Heart left ventricle (tissue), 13 donors: Measurements from ENCODE around the gene VAT1.

ENCODE experiments used
- POLR2A ChIP-seq, 2 donors: fragments of 450-650 bp; IDR thresholded peaks; one replicate each; pipeline ENCODE4 v1.6.1; 2017; ENCODE audit warnings: antibody characterized with exemption in 2 of 2, mild to moderate bottlenecking in 2 of 2, moderate library complexity in 2 of 2
- TF ChIP-seq, protein P1 (sequence below), 12 donors: fragments of 200-600 bp; sonication (generic) in 4 of 12; IDR thresholded peaks; one replicate each; pipeline versions ENCODE4 v1.5.0 to v1.8.0; 2018 to 2022; ENCODE audit warnings: antibody characterized with exemption in 12 of 12, mild to moderate bottlenecking in 5 of 12
- donor health status: ischemic (EF 13 %, LVEDD 7.1; RV severe dilation, severe dysfunction).
- donor health status: DM: no; HTN: yes; CAD: no.
- donor health status: DM: no; HTN: no; CAD: no.
- donor health status: ischemic (EF 25% LVEDD 6.9; RV normal size, moderate dysfunction).
- donor health status: ischemic (EF 25% LVEDD 5.7; RV mildly dilated, moderate dysfunction).
- donor health status: ischemic (EF 35%, LVEDD 5.7; RV mildly dilated, moderate dysfunction).
- donor health status: nonischemic (EF 11% LVEDD 7.7; RV severe dilation, severe dysfunction).
- donor health status: DM: yes; HTN: yes; CAD: no.
- donor health status: PGD.
- donor health status: ischemic (EF 29% LVEDD 5.4; RV normal size, mild dysfunction).
- donor health status: nonischemic (EF 23%, LVEDD 6.1; RV moderate dilation, normal function).

DNA sequence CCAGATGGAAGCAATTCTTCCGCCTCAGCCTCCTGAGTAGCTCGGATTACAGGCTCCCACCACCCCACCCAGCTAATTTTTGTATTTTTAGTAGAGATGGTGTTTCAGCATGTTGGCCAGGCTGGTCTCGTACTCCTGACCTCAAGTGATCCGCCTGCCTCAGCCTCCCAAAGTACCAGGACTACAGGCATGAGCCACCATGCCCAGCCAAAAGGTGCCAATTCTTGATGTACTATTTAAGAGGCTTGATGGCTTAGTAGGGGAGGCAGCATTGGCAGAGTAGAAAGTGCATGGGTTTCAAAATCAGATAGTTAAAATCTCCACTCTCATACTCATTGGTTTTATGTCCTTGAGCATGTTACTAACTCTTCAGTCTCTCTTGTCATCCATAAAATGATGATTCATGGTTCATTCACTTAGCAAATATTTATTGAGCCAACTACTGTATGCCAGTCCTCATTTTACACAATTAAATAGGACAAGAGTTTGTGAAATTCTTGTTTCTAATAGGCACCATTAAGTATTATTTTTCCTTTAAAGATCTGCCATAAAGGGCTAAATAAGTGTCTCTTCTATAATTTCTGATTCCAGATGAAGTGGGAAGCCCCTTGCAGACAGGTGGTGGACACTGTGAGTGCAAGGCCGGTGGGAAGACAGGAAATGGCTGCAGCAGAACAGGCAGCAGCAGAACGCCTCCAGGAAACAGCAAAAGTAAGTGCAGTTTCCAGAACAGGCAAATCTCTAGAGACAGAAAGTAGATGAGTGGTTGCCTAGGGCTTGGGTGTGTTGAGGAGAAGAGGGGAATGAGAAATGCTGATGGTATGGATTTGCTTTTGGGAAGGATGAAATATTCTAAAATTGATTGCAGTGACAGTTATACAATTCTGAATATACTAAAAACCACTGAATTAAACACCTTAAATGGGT is 32.2 kb downstream of the VAT1 start:
- TF ChIP-seq, protein P1, sequence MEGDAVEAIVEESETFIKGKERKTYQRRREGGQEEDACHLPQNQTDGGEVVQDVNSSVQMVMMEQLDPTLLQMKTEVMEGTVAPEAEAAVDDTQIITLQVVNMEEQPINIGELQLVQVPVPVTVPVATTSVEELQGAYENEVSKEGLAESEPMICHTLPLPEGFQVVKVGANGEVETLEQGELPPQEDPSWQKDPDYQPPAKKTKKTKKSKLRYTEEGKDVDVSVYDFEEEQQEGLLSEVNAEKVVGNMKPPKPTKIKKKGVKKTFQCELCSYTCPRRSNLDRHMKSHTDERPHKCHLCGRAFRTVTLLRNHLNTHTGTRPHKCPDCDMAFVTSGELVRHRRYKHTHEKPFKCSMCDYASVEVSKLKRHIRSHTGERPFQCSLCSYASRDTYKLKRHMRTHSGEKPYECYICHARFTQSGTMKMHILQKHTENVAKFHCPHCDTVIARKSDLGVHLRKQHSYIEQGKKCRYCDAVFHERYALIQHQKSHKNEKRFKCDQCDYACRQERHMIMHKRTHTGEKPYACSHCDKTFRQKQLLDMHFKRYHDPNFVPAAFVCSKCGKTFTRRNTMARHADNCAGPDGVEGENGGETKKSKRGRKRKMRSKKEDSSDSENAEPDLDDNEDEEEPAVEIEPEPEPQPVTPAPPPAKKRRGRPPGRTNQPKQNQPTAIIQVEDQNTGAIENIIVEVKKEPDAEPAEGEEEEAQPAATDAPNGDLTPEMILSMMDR (IDR thresholded peaks at IDR 0.05) = no peak
- no peak for TF ChIP-seq POLR2A (IDR thresholded peaks at IDR 0.05)
